ENCODE data around the gene TAF10. TPM values are rescaled to one million over a fixed set of nuclear protein-coding genes. Genes with fewer than 3 reads are reported as not detected.

Gene TAF10
- total RNA-seq, 3 donors from 2014 or later: 84.0 to 135 (median 115) TPM

DNA sequence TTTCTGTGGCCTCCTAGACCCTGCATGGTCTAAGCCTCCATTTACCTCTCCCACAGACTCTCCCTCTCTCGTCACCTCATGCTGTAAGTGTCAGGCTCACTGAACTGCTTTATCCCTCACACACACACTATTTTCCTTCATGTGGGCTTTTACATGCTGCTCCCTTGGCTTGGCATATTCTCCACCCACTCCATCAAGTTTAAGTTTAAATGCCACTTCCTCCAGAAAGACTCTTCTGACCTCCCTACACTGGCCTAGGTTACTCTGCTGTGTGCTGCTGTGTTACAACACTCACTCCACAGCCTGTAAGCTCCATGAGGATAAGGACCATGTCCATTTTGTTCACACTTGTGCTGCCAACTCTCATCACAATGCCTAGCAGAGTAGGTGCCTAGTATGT is 41.1 kb upstream of the TAF10 start:
- no peak for ATAC-seq
- H3K4me3 ChIP-seq: no peak overlapping the region
- no peaks in the 10 kb centered on the region for H3K36me3 ChIP-seq (ENCODE audit: low read depth)
- no peaks in the 10 kb centered on the region for H3K9me3 ChIP-seq
- DNase-seq: no peak
- TF ChIP-seq, protein P1, sequence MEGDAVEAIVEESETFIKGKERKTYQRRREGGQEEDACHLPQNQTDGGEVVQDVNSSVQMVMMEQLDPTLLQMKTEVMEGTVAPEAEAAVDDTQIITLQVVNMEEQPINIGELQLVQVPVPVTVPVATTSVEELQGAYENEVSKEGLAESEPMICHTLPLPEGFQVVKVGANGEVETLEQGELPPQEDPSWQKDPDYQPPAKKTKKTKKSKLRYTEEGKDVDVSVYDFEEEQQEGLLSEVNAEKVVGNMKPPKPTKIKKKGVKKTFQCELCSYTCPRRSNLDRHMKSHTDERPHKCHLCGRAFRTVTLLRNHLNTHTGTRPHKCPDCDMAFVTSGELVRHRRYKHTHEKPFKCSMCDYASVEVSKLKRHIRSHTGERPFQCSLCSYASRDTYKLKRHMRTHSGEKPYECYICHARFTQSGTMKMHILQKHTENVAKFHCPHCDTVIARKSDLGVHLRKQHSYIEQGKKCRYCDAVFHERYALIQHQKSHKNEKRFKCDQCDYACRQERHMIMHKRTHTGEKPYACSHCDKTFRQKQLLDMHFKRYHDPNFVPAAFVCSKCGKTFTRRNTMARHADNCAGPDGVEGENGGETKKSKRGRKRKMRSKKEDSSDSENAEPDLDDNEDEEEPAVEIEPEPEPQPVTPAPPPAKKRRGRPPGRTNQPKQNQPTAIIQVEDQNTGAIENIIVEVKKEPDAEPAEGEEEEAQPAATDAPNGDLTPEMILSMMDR (IDR thresholded peaks at IDR 0.05): no peak
- no peaks in the 10 kb centered on the region for H3K4me1 ChIP-seq (ENCODE audit: low read depth)
- intact Hi-C loops (cut with DNase I, micrococcal nuclease): no loop called here

DNA sequence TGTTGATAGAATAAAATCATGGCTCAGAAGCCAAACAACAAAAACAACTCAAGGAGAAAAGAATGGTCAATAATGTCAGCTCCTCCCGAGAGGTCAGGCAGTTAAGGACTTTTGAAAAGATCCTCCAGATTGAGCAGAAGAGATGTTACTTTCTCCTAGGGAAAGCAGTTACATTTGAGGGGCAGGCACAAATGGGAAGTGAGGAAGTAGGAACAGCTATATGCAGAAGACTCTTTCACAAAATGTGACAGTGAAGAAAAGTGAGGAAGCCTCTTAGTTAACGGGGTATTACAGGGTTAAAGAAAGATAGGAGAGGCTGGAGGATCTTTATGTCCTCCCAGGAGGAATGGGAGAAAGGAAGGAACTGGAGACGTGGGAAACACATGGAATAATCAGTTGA is 40.2 kb upstream of the TAF10 start:
- Histone ChIP-seq H3K4me1 (ENCODE audit: low read depth) (peaks cover 6% of the 10 kb centered on the region), H3K4me3 (no peak overlapping the region), H3K36me3 (ENCODE audit: low read depth) (no peaks in the 10 kb centered on the region), H3K9me3 (no peaks in the 10 kb centered on the region)
- no peak for ATAC-seq
- TF ChIP-seq, protein P1 (IDR thresholded peaks at IDR 0.05): no peak
- DNase-seq: no peak
- intact Hi-C loops (cut with DNase I, micrococcal nuclease): no loop called here

DNA sequence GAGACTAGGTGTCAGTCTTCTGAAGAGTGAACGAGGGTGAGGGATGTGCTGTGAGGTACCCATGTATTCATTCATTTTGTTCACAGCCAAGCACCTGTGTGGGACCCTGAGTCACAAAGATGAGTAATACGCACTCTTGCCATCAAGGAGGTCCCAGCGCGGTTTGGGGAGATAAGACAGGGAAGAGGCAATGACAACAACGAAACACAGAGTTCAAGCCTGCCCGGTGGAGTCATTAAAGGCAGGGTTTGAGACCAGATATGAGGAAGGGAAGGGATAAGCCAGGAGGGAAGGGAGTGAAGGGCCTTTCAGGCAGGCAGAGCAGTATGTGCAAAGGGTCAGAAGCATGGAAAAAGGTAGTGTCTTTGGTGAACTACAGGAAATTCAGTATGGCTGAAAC is 39.0 kb upstream of the TAF10 start:
- Histone ChIP-seq H3K4me1 (ENCODE audit: low read depth) (peaks cover 15% of the 10 kb centered on the region), H3K9me3 (no peaks in the 10 kb centered on the region), H3K4me3 (no peak overlapping the region), H3K36me3 (ENCODE audit: low read depth) (no peaks in the 10 kb centered on the region)
- DNase-seq (no peak), ATAC-seq (no peak)
- TF ChIP-seq, protein P1 (IDR thresholded peaks at IDR 0.05): no peak
- intact Hi-C loops (cut with DNase I, micrococcal nuclease): no loop called here

DNA sequence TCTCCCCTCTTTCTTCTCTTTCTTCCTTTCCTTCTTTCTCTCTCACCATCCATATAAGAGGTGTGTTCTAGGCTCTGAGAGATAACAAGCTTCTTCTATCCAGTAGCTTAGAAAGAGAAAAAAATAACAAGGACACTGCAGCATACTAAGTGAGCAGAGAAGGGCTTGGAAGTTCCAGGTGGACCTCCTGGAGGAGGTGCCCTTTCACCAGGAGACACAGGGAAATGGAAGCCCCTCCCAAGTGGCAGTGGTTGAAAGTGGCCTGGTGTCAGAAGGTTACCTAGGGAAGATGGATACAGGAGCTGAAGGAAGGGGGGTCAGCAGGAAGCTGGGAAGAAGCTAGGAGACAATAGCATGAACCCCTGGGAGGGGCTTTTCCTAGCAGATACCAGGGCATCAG is 38.1 kb upstream of the TAF10 start:
- Histone ChIP-seq H3K4me3 (no peak overlapping the region), H3K9me3 (no peaks in the 10 kb centered on the region), H3K4me1 (ENCODE audit: low read depth) (peaks cover 15% of the 10 kb centered on the region), H3K36me3 (ENCODE audit: low read depth) (no peaks in the 10 kb centered on the region)
- TF ChIP-seq, protein P1 (IDR thresholded peaks at IDR 0.05): no peak
- intact Hi-C loops (cut with DNase I, micrococcal nuclease): no loop called here
- ATAC-seq: no peak
- no peak for DNase-seq

DNA sequence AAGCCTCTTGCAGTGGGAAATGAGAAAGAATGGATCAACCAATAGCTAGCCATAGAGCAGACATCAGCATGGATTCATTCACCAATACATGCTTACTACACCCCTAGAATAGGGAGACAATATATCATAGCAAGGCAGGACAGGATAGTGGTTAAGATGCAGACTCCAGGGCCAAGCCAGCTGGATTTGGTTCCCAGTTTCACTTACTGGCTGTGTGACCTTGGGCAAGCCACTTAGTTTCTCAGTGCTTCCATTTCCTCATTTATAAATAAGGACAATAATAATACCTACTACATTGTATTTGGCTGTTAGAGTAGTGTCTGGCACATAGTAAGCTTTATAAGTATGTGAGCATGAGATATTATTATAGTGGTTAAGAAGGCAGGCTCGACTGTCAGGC is 36.5 kb upstream of the TAF10 start:
- H3K36me3 ChIP-seq (ENCODE audit: low read depth): no peaks in the 10 kb centered on the region
- ATAC-seq (no peak), DNase-seq (no peak)
- H3K9me3 ChIP-seq: no peaks in the 10 kb centered on the region
- H3K4me3 ChIP-seq: no peak overlapping the region
- intact Hi-C loops (cut with DNase I, micrococcal nuclease): no loop called here
- TF ChIP-seq, protein P1 (IDR thresholded peaks at IDR 0.05): no peak
- H3K4me1 ChIP-seq (ENCODE audit: low read depth): peaks cover 15% of the 10 kb centered on the region

DNA sequence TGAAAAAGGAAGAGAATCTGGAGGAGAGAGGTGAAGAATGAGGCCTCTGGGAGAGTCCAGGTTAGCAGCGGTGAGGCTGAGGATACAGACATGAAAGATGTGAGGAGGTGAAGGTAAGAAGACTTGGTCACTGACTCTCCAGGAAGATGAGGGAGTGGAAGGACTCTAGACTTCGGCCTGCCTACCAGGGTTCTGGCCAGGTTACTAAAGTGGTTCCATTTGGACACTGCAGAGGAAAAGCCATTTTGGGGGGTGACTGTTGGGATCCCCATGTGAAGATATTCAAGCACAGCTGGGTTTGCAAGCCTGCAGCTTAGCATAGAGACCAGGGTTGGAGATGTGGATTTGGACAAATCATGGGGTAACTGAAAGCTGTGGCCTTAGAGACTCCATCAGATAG is 35.8 kb upstream of the TAF10 start:
- intact Hi-C loops (cut with DNase I, micrococcal nuclease): no loop called here
- Histone ChIP-seq H3K9me3 (no peaks in the 10 kb centered on the region), H3K4me1 (ENCODE audit: low read depth) (peaks cover 15% of the 10 kb centered on the region), H3K36me3 (ENCODE audit: low read depth) (no peaks in the 10 kb centered on the region), H3K4me3 (no peak overlapping the region)
- no peak for DNase-seq
- ATAC-seq: no peak
- TF ChIP-seq, protein P1 (IDR thresholded peaks at IDR 0.05): no peak

Measured in mucosa of descending colon (tissue), 3 donors.